OCI-LY1 (cell line): Measurements from ENCODE around the gene TECTB.

Experiments
- EZH2 ChIP-seq: fragments of 200-600 bp; sonication (generic), shearing (Covaris generic); IDR thresholded peaks from 2 replicates; pipeline ENCODE4 v1.8.0; 2017; ENCODE audit warnings: borderline replicate concordance, mixed run types, mild to moderate bottlenecking, antibody characterized with exemption, low read length, moderate library complexity, mixed read lengths
- TF ChIP-seq, protein P1 (sequence below): fragments of 200-600 bp; sonication (generic), shearing (Covaris generic); IDR thresholded peaks from 2 replicates; pipeline ENCODE4 v1.5.1; 2017; ENCODE audit warnings: mild to moderate bottlenecking, antibody characterized with exemption, low read length, moderate library complexity, mixed read lengths

DNA sequence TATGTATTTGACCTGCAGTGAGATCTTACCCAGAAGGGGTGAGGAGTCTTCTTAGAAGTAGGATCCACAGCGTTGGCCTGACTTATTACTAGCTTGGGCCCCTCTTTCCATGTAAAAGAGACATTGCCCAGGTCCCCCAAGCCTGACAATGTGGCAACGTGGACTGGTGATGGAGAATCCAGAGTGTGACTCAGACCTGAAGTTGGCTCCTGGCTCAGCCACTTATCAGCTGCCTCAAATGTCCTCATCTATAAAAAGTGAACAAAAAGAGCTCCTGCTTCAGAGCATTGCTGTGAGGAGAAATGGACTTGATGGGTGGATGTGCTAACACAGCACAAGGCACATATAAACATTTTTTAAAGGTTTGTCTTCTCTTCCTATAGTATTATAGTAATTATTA is 35.4 kb upstream of the TECTB start:
- TF ChIP-seq, protein P1, sequence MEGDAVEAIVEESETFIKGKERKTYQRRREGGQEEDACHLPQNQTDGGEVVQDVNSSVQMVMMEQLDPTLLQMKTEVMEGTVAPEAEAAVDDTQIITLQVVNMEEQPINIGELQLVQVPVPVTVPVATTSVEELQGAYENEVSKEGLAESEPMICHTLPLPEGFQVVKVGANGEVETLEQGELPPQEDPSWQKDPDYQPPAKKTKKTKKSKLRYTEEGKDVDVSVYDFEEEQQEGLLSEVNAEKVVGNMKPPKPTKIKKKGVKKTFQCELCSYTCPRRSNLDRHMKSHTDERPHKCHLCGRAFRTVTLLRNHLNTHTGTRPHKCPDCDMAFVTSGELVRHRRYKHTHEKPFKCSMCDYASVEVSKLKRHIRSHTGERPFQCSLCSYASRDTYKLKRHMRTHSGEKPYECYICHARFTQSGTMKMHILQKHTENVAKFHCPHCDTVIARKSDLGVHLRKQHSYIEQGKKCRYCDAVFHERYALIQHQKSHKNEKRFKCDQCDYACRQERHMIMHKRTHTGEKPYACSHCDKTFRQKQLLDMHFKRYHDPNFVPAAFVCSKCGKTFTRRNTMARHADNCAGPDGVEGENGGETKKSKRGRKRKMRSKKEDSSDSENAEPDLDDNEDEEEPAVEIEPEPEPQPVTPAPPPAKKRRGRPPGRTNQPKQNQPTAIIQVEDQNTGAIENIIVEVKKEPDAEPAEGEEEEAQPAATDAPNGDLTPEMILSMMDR: no peak
- TF ChIP-seq EZH2: no peak
